CD14-positive monocyte (primary cell): ENCODE data around the gene KRT75. TPM values are rescaled to one million over a fixed set of nuclear protein-coding genes. Genes with fewer than 3 reads are reported as not detected.
A peak's percentile ranks its signal among the peaks of the same experiment; 100 is the strongest.

Experiments
- DNase-seq, 3 donors: peaks; one replicate each; pipeline ENCODE4 v3.0.0-alpha.2; 2011 to 2022
- H2AFZ ChIP-seq: 2 replicates; pipeline ENCODE4 v1.6.0; 2012; ENCODE audit warnings: mild to moderate bottlenecking, low read depth, low read length, inconsistent platforms; ENCODE audit not compliant: insufficient read depth, poor library complexity, severe bottlenecking
- H3K27ac ChIP-seq, 2 donors: 1 replicate in 1 of 2; 2 replicates in 1 of 2; pipeline ENCODE4 v1.5.1; 2012 to 2013; ENCODE audit warnings: low read length in 2 of 2, control low read depth in 1 of 2, inconsistent platforms in 1 of 2, low read depth in 1 of 2, mild to moderate bottlenecking in 1 of 2
- H3K27me3 ChIP-seq, 2 donors: one replicate each; pipeline versions ENCODE4 v1.6.0 to v1.6.1; 2011 to 2013; ENCODE audit warnings: low read length in 2 of 2; ENCODE audit not compliant: control insufficient read depth in 2 of 2, insufficient read depth in 2 of 2
- H3K36me3 ChIP-seq, 2 donors: replicated peaks in 1 of 2; 1 replicate in 1 of 2; 2 replicates in 1 of 2; pipeline versions ENCODE4 v1.5.1 to v1.6.1; 2012 to 2013; ENCODE audit warnings: low read length in 2 of 2, control low read depth in 1 of 2, inconsistent platforms in 1 of 2, mild to moderate bottlenecking in 1 of 2; ENCODE audit not compliant: insufficient read depth in 2 of 2, control insufficient read depth in 1 of 2
- H3K4me1 ChIP-seq, 2 donors: 1 replicate in 1 of 2; 2 replicates in 1 of 2; pipeline versions ENCODE4 v1.5.1 to v1.6.1; 2012 to 2013; ENCODE audit warnings: low read length in 2 of 2, control low read depth in 1 of 2, inconsistent platforms in 1 of 2, mild to moderate bottlenecking in 1 of 2, moderate library complexity in 1 of 2; ENCODE audit not compliant: insufficient read depth in 2 of 2, control insufficient read depth in 1 of 2
- H3K4me2 ChIP-seq: replicated peaks from 2 replicates; pipeline ENCODE3; 2012; ENCODE audit warnings: low read length, moderate library complexity, mild to moderate bottlenecking; ENCODE audit not compliant: poor library complexity, severe bottlenecking; ENCODE audit errors: extremely low read depth
- H3K4me3 ChIP-seq, 3 experiments: fragments of 200-600 bp in 1 of 3; sonication (generic) in 1 of 3; replicated peaks in 1 of 3; 1 replicate in 2 of 3; 2 replicates in 1 of 3; pipeline ENCODE4 v1.5.1; 2011 to 2013; ENCODE audit warnings: low read length in 3 of 3, mild to moderate bottlenecking in 3 of 3, control low read depth in 2 of 3, low read depth in 2 of 3, inconsistent platforms in 1 of 3, moderate library complexity in 1 of 3
- H3K79me2 ChIP-seq: 2 replicates; pipeline ENCODE4 v1.6.0; 2012; ENCODE audit warnings: mild to moderate bottlenecking, control low read depth, inconsistent platforms, low read length, moderate library complexity; ENCODE audit not compliant: insufficient read depth
- H3K9ac ChIP-seq: 2 replicates; pipeline ENCODE4 v1.6.0; 2017; ENCODE audit warnings: low read length, mild to moderate bottlenecking; ENCODE audit not compliant: insufficient read depth, poor library complexity, severe bottlenecking
- H3K9me3 ChIP-seq, 2 donors: replicated peaks in 1 of 2; 1 replicate in 1 of 2; 2 replicates in 1 of 2; pipeline versions ENCODE4 v1.5.1 to v1.6.1; 2012 to 2013; ENCODE audit warnings: low read length in 2 of 2, control low read depth in 1 of 2; ENCODE audit not compliant: control insufficient read depth in 1 of 2, insufficient read depth in 1 of 2
- H4K20me1 ChIP-seq: 2 replicates; pipeline ENCODE4 v1.6.0; 2012; ENCODE audit warnings: mild to moderate bottlenecking, low read length, control low read depth, moderate library complexity; ENCODE audit not compliant: insufficient read depth
- H3K27ac Mint-ChIP-seq, 7 donors: one replicate each; pipeline ENCODE4 v1.8.0; 2020; ENCODE audit warnings: mild to moderate bottlenecking in 7 of 7, mixed read lengths in 7 of 7, moderate library complexity in 6 of 7, inconsistent platforms in 2 of 7
- H3K27me3 Mint-ChIP-seq, 3 donors: one replicate each; pipeline ENCODE4 v1.8.0; 2021 to 2022; ENCODE audit warnings: low read depth in 3 of 3, mild to moderate bottlenecking in 3 of 3, mixed read lengths in 3 of 3, moderate library complexity in 3 of 3, inconsistent platforms in 1 of 3
- H3K36me3 Mint-ChIP-seq, 2 donors: one replicate each; pipeline ENCODE4 v1.8.0; 2020; ENCODE audit warnings: mixed read lengths in 2 of 2, inconsistent platforms in 1 of 2, mild to moderate bottlenecking in 1 of 2
- H3K4me1 Mint-ChIP-seq: one replicate; pipeline ENCODE4 v1.8.0; 2020; ENCODE audit warnings: mild to moderate bottlenecking, mixed read lengths
- H3K4me3 Mint-ChIP-seq, 2 donors: one replicate each; pipeline ENCODE4 v1.8.0; 2020; ENCODE audit warnings: mild to moderate bottlenecking in 2 of 2, mixed read lengths in 2 of 2, moderate library complexity in 1 of 2
- H3K9me3 Mint-ChIP-seq, 7 donors: one replicate each; pipeline ENCODE4 v1.8.0; 2020 to 2022; ENCODE audit warnings: mixed read lengths in 7 of 7, mild to moderate bottlenecking in 6 of 7, moderate library complexity in 6 of 7, inconsistent platforms in 2 of 7
- CTCF ChIP-seq: fragments of 200-600 bp; IDR thresholded peaks from one replicate; pipeline ENCODE4 v1.8.0; 2022; ENCODE audit warnings: antibody characterized with exemption, mild to moderate bottlenecking
- WGBS: methylation state at CpG from one replicate; pipeline ENCODE4 v1.1.5; 2013; ENCODE audit warnings: missing lambda C conversion rate; ENCODE audit not compliant: insufficient coverage; 5-methylcytosine and 5-hydroxymethylcytosine counted together
- intact Hi-C, 2 donors: fragments of 100-400 bp; cut with micrococcal nuclease; formaldehyde crosslinking; loops; one replicate each; pipeline versions ENCODE4 v1.15.0 to v1.15.1; 2023
- polyA plus RNA-seq, 3 donors: library from polyadenylated mRNA; depleted of rRNA in 1 of 3; unstranded in 2 of 3; stranded (reverse) in 1 of 3; fragments of 300-500 nt in 2 of 3; fragments of >200 nt in 1 of 3; fragmentation: Illumina TruSeq in 2 of 3; gene quantifications; 1 replicate in 2 of 3; 2 replicates in 1 of 3; pipeline ENCODE4 v1.2.3, GENCODE V29; 2012 to 2021

The KRT75 gene
- polyA plus RNA-seq, 3 donors, result not detected

GRCh38 chr12:52432559-52433207 lies 1.5 kb downstream of the KRT75 start:
- Histone ChIP-seq H3K36me3 (no peaks in the 10 kb centered on the region), H3K79me2 (no peaks in the 10 kb centered on the region), H2AFZ (no peak overlapping the region), H4K20me1 (no peaks in the 10 kb centered on the region), H3K4me1 (no peaks in the 10 kb centered on the region), H3K27me3 (no peaks in the 10 kb centered on the region), H3K9me3 (no peaks in the 10 kb centered on the region), H3K9ac (no peak overlapping the region), H3K4me2 (no peak overlapping the region), H3K4me3 (no peak overlapping the region), H3K27ac (no peak overlapping the region)
- Mint-ChIP-seq H3K36me3 (no peaks in the 10 kb centered on the region), H3K9me3 (no peaks in the 10 kb centered on the region), H3K4me1 (no peaks in the 10 kb centered on the region), H3K27me3 (peaks cover 3 to 25% (median 8%) of the 10 kb centered on the region in 3 donors), H3K4me3 (peak overlapping the region in 1 of 2 donors; percentile 11), H3K27ac (peak overlapping the region in 1 of 7 donors; percentile 4)
- intact Hi-C loops, result no loop called here
- TF ChIP-seq CTCF, result no peak
- WGBS, result 94% methylated on average over 5 of the region's 6 CpGs
- DNase-seq, result no peak

GRCh38 chr12:52428121-52428520 lies 6.0 kb downstream of the KRT75 start:
- TF ChIP-seq CTCF, result no peak
- Histone ChIP-seq H2AFZ (no peak overlapping the region), H3K4me1 (no peaks in the 10 kb centered on the region), H3K27ac (no peak overlapping the region), H4K20me1 (no peaks in the 10 kb centered on the region), H3K9me3 (no peaks in the 10 kb centered on the region), H3K27me3 (no peaks in the 10 kb centered on the region), H3K4me3 (no peak overlapping the region), H3K36me3 (no peaks in the 10 kb centered on the region), H3K9ac (no peak overlapping the region), H3K4me2 (no peak overlapping the region), H3K79me2 (no peaks in the 10 kb centered on the region)
- Mint-ChIP-seq H3K27ac (no peak overlapping the region), H3K9me3 (no peaks in the 10 kb centered on the region), H3K4me3 (no peak overlapping the region), H3K27me3 (peaks cover 7 to 13% (median 10%) of the 10 kb centered on the region in 3 donors), H3K36me3 (no peaks in the 10 kb centered on the region), H3K4me1 (no peaks in the 10 kb centered on the region)
- no peak for DNase-seq
- intact Hi-C loops, result no loop called here
- 74% methylated on average over 9 of the region's 10 CpGs for WGBS
